NT2/D1 (cell line): Measurements from ENCODE around the gene C2orf80.
"Not testable (repeated sequence)": the region's sequence is repeated elsewhere in the genome, so short reads cannot be mapped to it uniquely, and the experiment has no call there.

Source experiments
- SUZ12 ChIP-seq: IDR thresholded peaks from 2 replicates; pipeline ENCODE4 v1.6.1; 2011; ENCODE audit not compliant: insufficient read length, insufficient read depth; ENCODE audit errors: extremely low read depth
- YY1 ChIP-seq: IDR thresholded peaks from 2 replicates; pipeline ENCODE4 v1.6.1; 2011; ENCODE audit not compliant: insufficient read length, insufficient read depth
- ZNF274 ChIP-seq: IDR thresholded peaks from 2 replicates; pipeline ENCODE4 v1.6.1; 2011; ENCODE audit warnings: mild to moderate bottlenecking, low read depth, low read length

- TF ChIP-seq YY1, ZNF274, SUZ12: not testable (repeated sequence)
Observed at GRCh38 chr2:208221873-208222272, 32.0 kb upstream of the C2orf80 start.
